ENCODE data around the gene RASL11B.

RASL11B gene

GRCh38 chr4:52838729-52839586 lies 23.2 kb upstream of the RASL11B start:
- Mint-ChIP-seq H3K4me1 (ENCODE audit: low read depth) (peaks cover 5% of the 10 kb centered on the region), H3K4me3 (no peak overlapping the region), H3K27me3 (peaks cover 6% of the 10 kb centered on the region), H3K27ac (no peak overlapping the region), H3K9me3 (no peaks in the 10 kb centered on the region), H3K36me3 (ENCODE audit: low read depth) (no peaks in the 10 kb centered on the region)
- DNase-seq: no peak

DNA sequence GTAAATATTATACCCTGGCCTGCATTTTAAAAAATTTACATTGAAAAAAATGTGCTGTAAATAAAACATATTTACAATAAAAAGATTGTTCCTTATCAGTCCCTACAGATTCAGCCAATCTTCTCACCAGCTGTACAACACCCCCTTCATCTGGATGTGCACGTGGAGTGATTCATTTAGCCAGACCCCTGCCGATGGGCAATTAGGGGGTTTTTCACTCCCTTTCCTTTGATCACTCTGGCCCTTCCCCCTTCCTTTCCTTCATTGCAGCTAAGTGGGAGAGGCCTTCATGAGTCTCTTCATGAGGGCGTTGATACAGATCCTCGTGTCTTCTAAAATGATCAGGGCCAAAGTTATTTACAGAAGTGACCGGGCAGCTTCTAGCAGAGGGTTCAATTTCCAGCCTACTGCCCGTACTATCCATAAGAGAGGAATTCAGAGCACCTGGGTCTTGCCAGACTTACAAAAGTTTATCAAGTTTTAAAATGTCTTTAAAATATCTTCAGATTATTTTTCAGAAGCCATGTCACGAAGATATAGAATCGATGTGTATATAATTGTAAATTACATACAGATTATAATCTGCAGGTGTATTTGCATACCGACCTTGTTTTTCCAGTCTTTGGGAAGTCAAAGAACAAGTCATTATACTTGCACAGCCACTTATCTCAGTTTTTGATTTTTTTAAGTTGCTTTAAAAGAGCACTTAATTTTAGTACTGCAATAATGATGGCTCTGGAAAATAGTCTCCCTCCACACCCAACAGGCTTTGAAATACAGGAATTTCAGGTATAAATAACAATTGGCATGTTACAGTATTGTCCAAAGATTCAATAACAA lies 21.4 kb upstream of the RASL11B start:
- Mint-ChIP-seq H3K27me3 (peaks cover 6% of the 10 kb centered on the region), H3K36me3 (ENCODE audit: low read depth) (no peaks in the 10 kb centered on the region), H3K4me1 (ENCODE audit: low read depth) (peaks cover 10% of the 10 kb centered on the region), H3K4me3 (no peak overlapping the region), H3K27ac (no peak overlapping the region), H3K9me3 (no peaks in the 10 kb centered on the region)
- no peak for DNase-seq

- DNase-seq: no peak
- H3K27me3 Mint-ChIP-seq: peaks cover 6% of the 10 kb centered on the region
- H3K4me3 Mint-ChIP-seq: no peak overlapping the region
- no peaks in the 10 kb centered on the region for H3K36me3 Mint-ChIP-seq (ENCODE audit: low read depth)
- H3K4me1 Mint-ChIP-seq (ENCODE audit: low read depth): peaks cover 10% of the 10 kb centered on the region
- H3K27ac Mint-ChIP-seq: no peak overlapping the region
- H3K9me3 Mint-ChIP-seq: no peaks in the 10 kb centered on the region
These were observed 20.2 kb upstream of the RASL11B start for GRCh38 chr4:52841682-52842456.

DNA sequence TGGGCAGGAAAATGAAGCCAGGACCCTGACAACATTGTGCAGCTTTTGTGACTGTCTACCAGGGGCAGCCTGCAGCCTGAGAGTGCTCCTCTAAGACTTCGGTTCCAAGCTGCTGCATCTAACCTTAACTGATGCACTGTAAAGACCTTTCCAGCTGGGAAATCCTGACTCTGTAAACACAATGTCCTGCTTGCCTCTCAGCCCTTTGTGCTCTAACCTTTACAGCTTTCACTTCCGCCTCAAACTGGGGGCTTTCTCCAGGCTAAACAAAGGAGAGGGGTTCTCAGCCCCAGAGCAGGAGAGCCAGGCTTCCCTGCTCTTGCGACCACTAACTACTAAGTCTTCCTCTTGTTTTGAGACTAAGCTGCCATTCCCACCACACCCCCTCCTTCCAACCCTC lies 19.3 kb upstream of the RASL11B start:
- H3K27ac Mint-ChIP-seq: no peak overlapping the region
- H3K4me1 Mint-ChIP-seq (ENCODE audit: low read depth): peaks cover 10% of the 10 kb centered on the region
- H3K36me3 Mint-ChIP-seq (ENCODE audit: low read depth): no peaks in the 10 kb centered on the region
- H3K4me3 Mint-ChIP-seq: no peak overlapping the region
- DNase-seq: no peak
- H3K27me3 Mint-ChIP-seq: peaks cover 6% of the 10 kb centered on the region
- H3K9me3 Mint-ChIP-seq: no peaks in the 10 kb centered on the region

- H3K9me3 Mint-ChIP-seq: no peaks in the 10 kb centered on the region
- H3K4me3 Mint-ChIP-seq: no peak overlapping the region
- peaks cover 6% of the 10 kb centered on the region for H3K27me3 Mint-ChIP-seq
- DNase-seq: no peak
- H3K27ac Mint-ChIP-seq: no peak overlapping the region
- no peaks in the 10 kb centered on the region for H3K36me3 Mint-ChIP-seq (ENCODE audit: low read depth)
- peaks cover 10% of the 10 kb centered on the region for H3K4me1 Mint-ChIP-seq (ENCODE audit: low read depth)
These were observed 18.8 kb upstream of the RASL11B start for GRCh38 chr4:52843351-52843750.

- Mint-ChIP-seq H3K4me3 (no peak overlapping the region), H3K27ac (no peak overlapping the region), H3K27me3 (peaks cover 6% of the 10 kb centered on the region), H3K36me3 (ENCODE audit: low read depth) (no peaks in the 10 kb centered on the region), H3K9me3 (no peaks in the 10 kb centered on the region), H3K4me1 (ENCODE audit: low read depth) (peaks cover 10% of the 10 kb centered on the region)
- no peak for DNase-seq
These were observed 18.2 kb upstream of the RASL11B start for GRCh38 chr4:52843958-52844357.

DNA sequence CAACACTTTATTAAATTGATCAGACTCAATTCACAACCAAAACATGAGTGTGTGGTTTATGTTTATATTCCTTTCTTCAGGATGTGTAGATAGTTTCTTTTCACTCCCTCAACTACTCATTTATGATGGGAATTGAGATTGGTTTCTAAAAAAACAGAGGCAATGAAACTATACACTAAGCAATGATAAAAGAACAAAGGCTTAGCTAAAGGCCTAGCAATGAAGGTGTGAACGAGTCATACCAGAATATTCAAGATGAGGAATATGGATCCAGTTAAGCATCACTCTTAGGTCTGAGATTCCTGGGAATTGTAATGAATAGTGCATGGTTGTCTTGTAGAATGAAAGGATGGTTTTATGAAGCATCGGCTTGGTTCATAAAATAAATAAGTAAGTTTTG lies 17.5 kb upstream of the RASL11B start:
- Mint-ChIP-seq H3K9me3 (no peaks in the 10 kb centered on the region), H3K36me3 (ENCODE audit: low read depth) (no peaks in the 10 kb centered on the region), H3K27me3 (no peaks in the 10 kb centered on the region)

GRCh38 chr4:52846502-52846901 lies 15.6 kb upstream of the RASL11B start:
- Mint-ChIP-seq H3K4me3 (no peak overlapping the region), H3K36me3 (ENCODE audit: low read depth) (no peaks in the 10 kb centered on the region), H3K4me1 (ENCODE audit: low read depth) (peaks cover 10% of the 10 kb centered on the region), H3K27ac (no peak overlapping the region), H3K27me3 (no peaks in the 10 kb centered on the region), H3K9me3 (no peaks in the 10 kb centered on the region)
- DNase-seq: no peak

More for the DNA sequence above, 17.5 kb upstream of the RASL11B start:
- Mint-ChIP-seq H3K4me3 (no peak overlapping the region), H3K4me1 (ENCODE audit: low read depth) (peaks cover 10% of the 10 kb centered on the region), H3K27ac (no peak overlapping the region)
- no peak for DNase-seq

GRCh38 chr4:52848254-52848653 lies 13.9 kb upstream of the RASL11B start:
- no peak overlapping the region for H3K27ac Mint-ChIP-seq
- no peak for DNase-seq
- H3K36me3 Mint-ChIP-seq (ENCODE audit: low read depth): no peaks in the 10 kb centered on the region
- no peaks in the 10 kb centered on the region for H3K9me3 Mint-ChIP-seq
- no peaks in the 10 kb centered on the region for H3K27me3 Mint-ChIP-seq
- H3K4me3 Mint-ChIP-seq: no peak overlapping the region
- H3K4me1 Mint-ChIP-seq (ENCODE audit: low read depth): peaks cover 10% of the 10 kb centered on the region

DNA sequence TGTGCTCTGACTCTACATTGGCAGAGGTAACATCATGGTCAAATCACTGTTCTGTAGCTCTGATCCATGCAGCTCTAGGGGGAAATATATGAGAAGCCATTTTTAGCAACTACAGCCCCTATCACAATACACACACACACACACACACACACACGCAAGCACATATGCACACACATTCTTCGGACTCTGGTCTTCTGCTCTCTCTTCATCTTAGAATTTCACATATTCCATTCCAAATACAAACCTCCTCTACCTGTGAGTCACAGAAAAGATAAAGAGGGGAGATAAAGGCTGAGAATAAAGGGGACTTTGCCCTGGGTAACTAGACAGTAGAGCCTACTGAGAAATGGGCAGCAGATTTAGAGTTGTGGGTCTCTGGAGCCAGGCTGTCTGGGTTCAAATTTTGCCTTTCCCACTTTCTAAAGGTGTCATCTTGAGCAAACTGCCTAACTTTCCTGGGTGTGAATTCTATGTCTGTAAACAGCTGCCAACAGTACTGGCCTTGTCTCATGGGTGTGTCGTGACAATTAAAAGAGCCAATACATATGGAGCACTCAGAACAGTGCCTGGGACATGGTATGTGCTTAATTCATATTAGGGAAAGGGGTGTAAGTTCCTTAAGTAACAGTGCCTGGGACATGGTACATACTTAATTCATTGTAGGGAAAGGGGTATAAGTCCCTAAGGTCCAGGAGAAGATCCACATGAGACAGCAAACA lies 11.6 kb upstream of the RASL11B start:
- H3K4me3 Mint-ChIP-seq: no peak overlapping the region
- peaks cover 2% of the 10 kb centered on the region for H3K4me1 Mint-ChIP-seq (ENCODE audit: low read depth)
- no peaks in the 10 kb centered on the region for H3K36me3 Mint-ChIP-seq (ENCODE audit: low read depth)
- H3K9me3 Mint-ChIP-seq: no peaks in the 10 kb centered on the region
- H3K27ac Mint-ChIP-seq: no peak overlapping the region
- H3K27me3 Mint-ChIP-seq: no peaks in the 10 kb centered on the region
- DNase-seq: no peak

- no peak overlapping the region for H3K27ac Mint-ChIP-seq
- H3K4me3 Mint-ChIP-seq: no peak overlapping the region
- peaks cover 8% of the 10 kb centered on the region for H3K27me3 Mint-ChIP-seq
- DNase-seq: no peak
- H3K4me1 Mint-ChIP-seq (ENCODE audit: low read depth): peaks cover 2% of the 10 kb centered on the region
- H3K9me3 Mint-ChIP-seq: no peaks in the 10 kb centered on the region
- no peaks in the 10 kb centered on the region for H3K36me3 Mint-ChIP-seq (ENCODE audit: low read depth)
These were observed 10.1 kb upstream of the RASL11B start for GRCh38 chr4:52852041-52852440.

DNA sequence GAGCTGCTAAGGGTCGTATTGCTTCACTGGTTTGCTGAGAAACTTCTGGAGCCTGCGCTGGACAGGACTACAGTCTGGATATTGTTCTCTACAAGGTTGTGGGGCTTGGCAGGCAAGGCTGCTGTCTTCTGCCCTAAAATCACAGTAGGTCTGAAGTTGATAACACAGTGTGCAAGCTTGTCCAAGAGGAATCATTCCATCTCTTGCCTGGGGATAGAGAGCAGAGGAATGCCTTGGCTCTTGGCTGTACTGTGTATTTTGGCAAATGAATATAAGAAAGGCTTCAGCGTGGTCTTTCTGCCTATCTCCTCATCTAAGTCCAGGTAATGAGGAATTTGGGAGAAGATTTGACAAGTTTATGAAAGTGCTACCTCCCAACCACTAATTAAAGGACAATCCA lies 9.4 kb upstream of the RASL11B start:
- DNase-seq: no peak

DNA sequence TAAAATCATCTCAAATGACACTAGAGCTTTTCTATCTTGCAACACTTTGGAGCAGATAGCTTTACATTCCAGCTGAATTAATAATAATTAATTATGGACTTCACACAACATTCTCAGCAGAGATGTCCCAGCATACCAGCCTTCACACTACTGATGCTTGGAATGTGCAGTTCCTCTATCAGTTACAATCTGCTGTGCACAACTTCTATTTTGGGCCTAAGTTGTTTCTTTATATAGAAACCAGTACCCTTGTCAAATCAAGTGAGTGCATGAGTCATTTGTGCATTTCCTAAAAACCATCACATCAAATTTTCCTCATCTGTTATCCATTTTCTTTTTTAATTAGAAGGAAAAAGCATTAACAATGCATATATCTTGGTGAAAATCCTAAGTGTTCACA lies 8.8 kb upstream of the RASL11B start:
- H3K27ac Mint-ChIP-seq: no peak overlapping the region
- H3K4me3 Mint-ChIP-seq: no peak overlapping the region
- no peaks in the 10 kb centered on the region for H3K36me3 Mint-ChIP-seq (ENCODE audit: low read depth)
- peaks cover 2% of the 10 kb centered on the region for H3K4me1 Mint-ChIP-seq (ENCODE audit: low read depth)
- no peak for DNase-seq
- H3K27me3 Mint-ChIP-seq: peaks cover 11% of the 10 kb centered on the region
- H3K9me3 Mint-ChIP-seq: no peaks in the 10 kb centered on the region

More for the DNA sequence above, 9.4 kb upstream of the RASL11B start:
- no peaks in the 10 kb centered on the region for H3K9me3 Mint-ChIP-seq
- no peak overlapping the region for H3K27ac Mint-ChIP-seq
- H3K4me3 Mint-ChIP-seq: no peak overlapping the region
- no peaks in the 10 kb centered on the region for H3K36me3 Mint-ChIP-seq (ENCODE audit: low read depth)
- H3K4me1 Mint-ChIP-seq (ENCODE audit: low read depth): peaks cover 2% of the 10 kb centered on the region
- H3K27me3 Mint-ChIP-seq: peaks cover 11% of the 10 kb centered on the region

GRCh38 chr4:52856801-52857200 lies 5.3 kb upstream of the RASL11B start:
- H3K27ac Mint-ChIP-seq: no peak overlapping the region
- H3K27me3 Mint-ChIP-seq: peaks cover 38% of the 10 kb centered on the region
- no peaks in the 10 kb centered on the region for H3K36me3 Mint-ChIP-seq (ENCODE audit: low read depth)
- no peaks in the 10 kb centered on the region for H3K9me3 Mint-ChIP-seq
- peaks cover 11% of the 10 kb centered on the region for H3K4me1 Mint-ChIP-seq (ENCODE audit: low read depth)
- no peak overlapping the region for H3K4me3 Mint-ChIP-seq
- no peak for DNase-seq

Data from activated T-cell treated with anti-CD3 and anti-CD28 coated beads, Interleukin-2, amount 50 U/mL, for 24 hours (primary cell).